Mononuclear cell (primary cell): ENCODE data around the gene IFT22. TPM values are rescaled to one million over a fixed set of nuclear protein-coding genes. Genes with fewer than 3 reads are reported as not detected.
"Not testable (repeated sequence)": the region's sequence is repeated elsewhere in the genome, so short reads cannot be mapped to it uniquely, and the experiment has no call there.

Experiments
- H3K27me3 ChIP-seq: 2 replicates; pipeline ENCODE4 v1.6.0; 2011; ENCODE audit warnings: low read length, control low read depth; ENCODE audit not compliant: insufficient read depth
- H3K4me1 ChIP-seq: 2 replicates; pipeline ENCODE4 v1.5.1; 2011; ENCODE audit warnings: mild to moderate bottlenecking, low read length, control low read depth; ENCODE audit not compliant: insufficient read depth
- H3K4me3 ChIP-seq: 2 replicates; pipeline ENCODE4 v1.5.1; 2011; ENCODE audit warnings: mild to moderate bottlenecking, low read length, moderate library complexity
- H3K9me3 ChIP-seq: 2 replicates; pipeline ENCODE4 v1.5.1; 2011; ENCODE audit warnings: low read depth, mild to moderate bottlenecking, control low read depth, low read length
- total RNA-seq: library from RNA; depleted of rRNA; stranded (reverse); fragments of >200 nt; gene quantifications from one replicate; pipeline ENCODE4 v1.2.3, GENCODE V29; 2012

Gene IFT22
- total RNA-seq, 1 donor: 1.5 TPM

DNA sequence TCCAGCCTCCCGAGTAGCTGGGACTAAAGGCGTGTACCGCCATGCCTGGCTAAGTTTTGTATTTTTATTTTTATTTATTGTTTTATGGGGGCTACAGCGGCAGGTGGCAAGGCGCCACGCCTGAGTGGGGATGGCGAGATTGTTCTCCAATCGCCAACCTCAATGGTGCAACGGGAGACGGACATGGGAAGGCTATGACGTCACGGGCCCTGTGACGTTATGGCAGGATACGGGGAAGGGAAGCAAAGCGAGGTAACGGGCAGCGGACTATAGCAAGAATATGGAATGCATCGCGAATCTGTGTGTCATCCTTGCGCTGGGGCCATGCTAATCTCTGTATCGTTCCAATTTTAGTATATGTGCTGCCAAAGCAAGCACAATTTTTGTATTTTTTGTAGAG, 51.9 kb downstream of the IFT22 start:
- H3K4me1 ChIP-seq: no peaks in the 10 kb centered on the region
- no peaks in the 10 kb centered on the region for H3K9me3 ChIP-seq
- H3K4me3 ChIP-seq: no peak overlapping the region
- H3K27me3 ChIP-seq: no peaks in the 10 kb centered on the region

- H3K4me1 ChIP-seq: no peaks in the 10 kb centered on the region
- H3K9me3 ChIP-seq: no peaks in the 10 kb centered on the region
- no peaks in the 10 kb centered on the region for H3K27me3 ChIP-seq
- H3K4me3 ChIP-seq: no peak overlapping the region
Observed at GRCh38 chr7:101265622-101266516, 55.7 kb downstream of the IFT22 start.

DNA sequence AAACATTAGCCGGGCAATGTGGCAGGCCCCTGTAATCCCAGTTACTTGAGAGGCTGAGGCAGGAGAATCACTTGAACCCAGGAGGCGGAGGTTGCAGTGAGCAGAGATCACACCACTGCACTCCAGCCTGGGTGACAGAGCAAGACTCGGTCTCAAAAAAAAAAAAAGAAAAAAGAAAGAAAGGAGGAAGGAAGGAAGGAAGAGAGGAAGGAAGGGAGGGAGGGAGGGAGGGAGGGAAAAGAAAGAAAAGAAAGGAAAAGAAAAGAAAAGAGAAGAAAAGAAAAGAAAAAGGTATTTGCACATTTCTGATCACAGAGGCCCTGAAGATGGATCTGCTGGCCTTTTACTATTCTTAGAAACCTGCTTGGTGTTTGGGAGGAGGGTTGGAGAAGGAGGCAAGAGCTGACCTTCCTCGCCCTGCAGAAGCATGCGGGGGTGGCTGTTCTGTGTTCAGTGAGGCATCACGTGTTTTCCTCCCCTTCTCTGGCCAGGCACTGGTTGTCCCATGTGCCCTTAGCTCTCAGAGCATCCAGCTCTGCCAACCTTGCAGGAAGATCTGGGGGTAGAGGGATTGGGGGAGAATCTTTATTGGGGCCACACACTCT, 57.4 kb downstream of the IFT22 start:
- H3K4me3 ChIP-seq, H3K9me3 ChIP-seq, H3K4me1 ChIP-seq, H3K27me3 ChIP-seq: not testable (repeated sequence)

Other genes with a start within 250 kb of the IFT22 start
- gene TRIM56, start 236.3 kb downstream of the IFT22 start, total RNA-seq: 10.4 TPM
- 2.3 TPM for gene SERPINE1, start 194.7 kb downstream of the IFT22 start, total RNA-seq
- gene AP1S1, start 167.3 kb downstream of the IFT22 start, total RNA-seq: 5.0 TPM
- gene VGF, start 156.2 kb downstream of the IFT22 start, total RNA-seq: not detected
- gene NAT16, start 141.5 kb downstream of the IFT22 start, total RNA-seq: not detected
- gene MOGAT3, start 120.8 kb downstream of the IFT22 start, total RNA-seq: not detected
- gene PLOD3, start 104.2 kb downstream of the IFT22 start, total RNA-seq: 8.7 TPM
- gene ZNHIT1, start 103.6 kb downstream of the IFT22 start, total RNA-seq: 28.1 TPM
- 4.5 TPM for gene CLDN15, start 84.0 kb downstream of the IFT22 start, total RNA-seq
- gene FIS1, start 76.7 kb downstream of the IFT22 start, total RNA-seq: 83.9 TPM
- 0.21 TPM for gene COL26A1, start 41.1 kb upstream of the IFT22 start, total RNA-seq